Stimulated activated CD8-positive, alpha-beta memory T cell treated with anti-CD3 and anti-CD28 coated beads, Interleukin-7, amount 100 ng/mL, for 48 hours (primary cell): ENCODE results near the gene SNF8.

Experiments
- DNase-seq, 2 donors: peaks; one replicate each; pipeline ENCODE4 v3.0.0-alpha.2; 2020; ENCODE audit warnings: low read depth in 1 of 2; ENCODE audit errors: extremely low read depth in 1 of 2

Gene SNF8

DNA sequence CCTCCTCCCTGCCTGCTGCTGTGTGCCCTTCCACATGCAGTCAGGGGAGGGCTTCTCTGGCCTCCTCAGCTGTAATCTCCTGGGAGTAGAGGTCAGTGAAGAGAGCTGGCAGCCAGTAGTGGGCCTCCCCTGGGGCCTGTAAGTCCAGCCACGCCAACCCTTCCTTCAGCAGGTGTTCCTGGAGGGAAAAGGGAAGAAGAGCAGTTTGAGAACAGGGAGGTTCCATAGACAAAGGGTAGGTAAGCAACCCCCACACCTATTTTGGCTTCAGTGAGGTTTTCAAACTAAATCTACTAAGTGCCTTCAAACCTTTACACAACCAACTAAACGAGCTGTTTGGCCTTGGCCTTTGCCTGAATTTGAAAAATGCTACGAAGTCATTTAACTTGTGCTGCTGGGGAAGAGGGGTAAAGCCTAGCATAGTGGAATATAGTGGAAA lies 14.2 kb downstream of the SNF8 start:
- DNase-seq: no peak

DNA sequence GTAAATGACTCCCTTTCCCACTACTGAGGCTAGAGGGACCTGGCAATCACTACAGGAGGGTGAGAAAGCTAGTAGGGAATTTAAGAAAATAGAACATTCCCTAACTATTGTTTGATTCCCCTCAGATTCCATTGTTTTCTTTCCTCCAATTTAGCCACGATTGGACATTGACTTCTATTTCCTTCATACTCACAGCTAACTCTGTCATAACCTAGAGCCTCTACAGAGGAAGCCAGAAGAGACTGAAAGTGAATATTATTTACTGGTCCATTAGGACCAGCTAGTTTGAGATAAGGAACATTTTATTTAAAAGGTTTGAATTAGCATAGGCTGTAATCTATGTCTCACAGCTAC lies 14.9 kb downstream of the SNF8 start:
- DNase-seq: no peak

DNA sequence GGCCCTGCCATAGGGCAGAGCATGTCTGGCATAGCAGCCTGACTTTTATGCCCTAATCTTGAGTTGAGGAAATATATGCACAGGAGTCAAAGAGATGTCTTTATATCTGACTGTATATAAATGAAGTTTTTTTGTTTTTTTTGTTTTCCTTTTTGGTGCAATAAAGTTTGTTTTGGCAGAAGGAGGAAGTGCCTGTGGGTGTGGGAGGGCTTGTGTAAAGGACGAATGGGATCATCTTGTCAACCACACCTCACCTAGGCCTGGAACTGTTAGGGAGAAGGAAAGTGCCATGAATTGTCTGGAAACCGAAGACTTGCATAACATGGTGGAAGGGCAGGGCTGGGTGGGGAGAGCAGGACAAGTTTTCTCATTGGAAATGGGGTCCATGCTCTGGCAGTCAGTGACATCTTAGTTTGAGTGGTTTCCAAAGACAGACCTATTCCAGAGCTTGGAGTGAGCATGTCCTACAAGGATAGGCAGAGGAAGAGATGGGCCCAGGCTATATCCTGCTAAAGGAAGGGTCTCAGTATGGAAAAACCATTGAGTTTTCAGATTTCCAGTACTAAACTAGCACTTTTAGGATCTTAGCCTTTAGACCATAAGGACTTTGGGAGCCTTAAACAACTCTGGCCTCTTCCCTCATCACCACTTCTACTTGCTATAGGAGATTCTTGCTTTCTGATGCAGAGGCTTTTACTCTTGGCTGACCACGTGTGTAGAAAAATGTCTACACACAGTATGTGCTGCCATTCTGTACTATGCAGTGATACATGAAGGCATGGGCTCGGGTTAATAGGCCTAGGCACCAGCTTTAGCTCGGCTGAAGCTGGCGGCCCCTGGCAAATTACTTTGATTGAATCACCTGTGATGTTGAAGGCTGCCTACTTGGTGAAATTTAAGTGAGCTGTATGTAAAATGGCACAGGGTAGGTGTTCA lies 15.5 kb downstream of the SNF8 start:
- DNase-seq: no peak

DNA sequence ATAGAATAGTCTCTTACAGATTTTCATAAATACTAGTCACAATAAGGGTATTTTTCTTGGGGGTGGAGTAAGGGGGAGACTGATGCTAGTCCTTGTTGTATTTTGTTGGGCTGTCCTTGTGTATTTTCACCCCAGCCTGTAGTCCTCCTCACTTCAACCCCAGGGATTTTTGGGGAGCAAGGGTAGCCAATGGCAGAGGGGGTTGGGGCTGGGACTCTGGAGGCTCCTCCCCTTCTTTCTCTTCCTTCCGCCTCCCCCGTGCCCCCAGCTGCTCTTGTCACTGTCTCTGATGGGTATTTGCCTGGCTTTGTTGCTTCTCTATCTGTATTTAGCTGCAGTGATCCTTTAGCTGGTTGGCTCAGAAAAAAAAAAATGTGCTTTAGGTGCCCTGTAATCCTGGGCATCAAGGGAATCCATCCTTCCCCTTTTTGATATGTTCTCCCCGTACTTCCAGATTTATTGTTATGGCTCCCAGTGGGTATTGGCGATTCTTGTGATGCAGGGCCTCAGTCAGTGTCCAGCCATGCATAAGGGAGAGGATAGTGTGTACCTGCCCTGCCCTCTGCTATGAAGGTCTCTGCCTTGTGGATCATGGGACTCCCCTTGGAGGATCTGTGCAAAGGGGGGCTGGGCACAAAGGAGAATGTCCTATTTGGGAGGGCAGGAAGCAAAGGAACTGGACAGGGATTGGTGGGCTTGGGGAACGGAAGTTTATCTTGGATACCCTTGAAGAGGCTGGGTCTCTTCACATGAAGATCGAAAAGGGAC lies 16.5 kb downstream of the SNF8 start:
- no peak for DNase-seq

DNA sequence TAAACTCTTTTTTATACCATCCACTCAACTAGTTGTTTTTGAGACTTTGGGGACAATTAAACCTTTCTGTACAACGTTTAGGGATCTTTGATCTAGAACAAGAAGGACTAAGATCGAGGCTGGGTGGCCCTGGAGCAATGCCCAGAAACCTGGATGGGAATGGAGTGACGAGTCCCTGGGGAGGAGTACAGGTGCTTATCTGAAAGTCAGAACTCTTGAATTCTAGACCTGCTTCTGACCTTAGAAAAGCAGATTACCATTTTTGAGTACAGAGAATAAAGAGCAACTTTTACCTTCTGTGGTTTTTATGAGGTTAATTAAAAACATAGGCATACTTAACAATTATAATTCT lies 18.7 kb downstream of the SNF8 start:
- DNase-seq: no peak

DNA sequence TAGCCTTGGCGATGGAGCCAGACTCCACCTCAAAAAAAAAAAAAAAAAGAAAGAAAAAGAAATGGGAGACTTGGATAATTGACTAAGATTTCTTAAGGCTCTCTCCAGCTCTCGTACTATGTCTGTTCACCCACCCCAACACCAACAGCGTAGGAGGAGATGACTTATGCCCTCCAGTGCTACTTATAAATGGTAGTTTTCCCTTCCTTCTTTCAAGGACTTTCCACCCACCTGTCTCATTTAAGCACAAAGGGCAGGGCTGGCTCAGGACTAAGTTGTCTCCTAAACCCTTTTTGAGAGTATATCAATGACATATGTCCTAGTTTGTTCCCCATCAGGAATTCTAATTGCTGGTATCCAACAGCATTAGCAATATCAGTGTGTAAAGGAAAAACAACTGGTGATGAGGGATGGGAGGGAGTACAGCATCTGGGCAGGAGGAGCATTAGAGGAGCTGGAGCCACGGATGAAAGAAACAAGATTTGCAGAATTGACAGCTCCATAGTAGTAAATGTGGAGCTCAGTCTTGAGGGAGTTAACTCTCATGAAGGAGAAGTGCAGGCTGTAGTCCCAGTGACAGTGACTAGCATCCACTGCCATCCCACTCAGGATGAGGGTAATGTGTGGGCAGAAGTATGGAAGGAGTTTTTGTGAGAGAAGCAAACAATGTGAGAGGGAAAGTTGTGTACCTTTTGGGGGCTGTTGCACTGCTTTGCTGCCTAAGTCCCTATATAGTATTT lies 19.2 kb downstream of the SNF8 start:
- no peak for DNase-seq

DNA sequence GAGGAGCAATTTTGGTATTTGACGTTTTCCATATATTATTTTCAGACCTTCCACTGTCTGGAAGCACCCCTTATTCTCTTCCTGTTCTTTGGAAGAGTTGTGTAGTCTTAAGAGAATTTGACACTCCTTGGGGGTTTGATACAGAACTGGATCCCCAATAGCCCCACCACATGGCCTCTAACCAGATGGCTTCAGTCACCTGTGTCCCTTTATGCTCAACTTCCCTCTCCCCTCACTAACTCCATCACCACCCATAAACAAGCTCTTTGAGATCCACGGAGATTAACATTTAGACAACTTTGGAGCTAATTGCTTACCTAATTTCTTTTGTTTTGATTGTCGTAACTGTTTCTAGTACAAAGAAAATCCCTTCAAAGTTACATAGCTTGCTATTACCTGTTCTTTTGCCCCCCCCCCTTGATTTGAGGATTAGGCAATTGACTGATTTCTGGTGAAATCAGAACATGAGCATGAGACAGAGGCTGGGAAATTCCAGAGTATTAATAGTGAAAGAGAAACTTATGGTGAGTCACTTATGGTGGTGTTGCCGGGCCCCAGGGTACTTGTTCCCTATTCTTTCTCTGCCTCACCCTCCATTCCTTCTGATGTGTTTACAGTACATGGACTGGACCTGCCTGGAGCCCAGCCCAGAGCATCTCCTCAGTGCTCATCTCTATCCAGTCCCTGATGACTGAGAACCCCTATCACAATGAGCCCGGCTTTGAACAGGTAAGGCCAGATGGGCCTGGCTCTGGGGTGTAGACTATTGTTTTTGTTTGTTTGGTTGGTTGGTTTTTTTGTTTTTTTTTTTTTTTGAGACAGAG lies 29.0 kb downstream of the SNF8 start:
- peak; percentile 23 to 52 for DNase-seq

DNA sequence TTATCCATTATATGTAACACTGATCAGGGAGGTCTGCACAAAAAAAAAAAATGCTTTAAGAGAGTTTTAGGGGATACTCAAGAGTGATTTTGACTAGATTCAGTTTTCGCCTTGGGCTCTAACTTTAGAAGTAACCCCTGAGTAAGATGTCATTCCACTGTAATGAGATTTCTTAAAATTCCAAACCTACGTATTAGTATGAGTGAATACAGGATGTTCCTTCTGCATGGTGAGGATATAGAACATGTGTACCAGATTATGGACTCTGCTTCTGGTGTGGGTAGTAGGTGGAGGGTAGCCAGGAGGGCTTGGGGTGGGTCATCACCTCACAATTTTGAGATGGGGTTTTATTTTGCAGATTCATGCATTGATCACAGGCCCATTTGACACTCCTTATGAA lies 32.2 kb downstream of the SNF8 start:
- DNase-seq: no peak

DNA sequence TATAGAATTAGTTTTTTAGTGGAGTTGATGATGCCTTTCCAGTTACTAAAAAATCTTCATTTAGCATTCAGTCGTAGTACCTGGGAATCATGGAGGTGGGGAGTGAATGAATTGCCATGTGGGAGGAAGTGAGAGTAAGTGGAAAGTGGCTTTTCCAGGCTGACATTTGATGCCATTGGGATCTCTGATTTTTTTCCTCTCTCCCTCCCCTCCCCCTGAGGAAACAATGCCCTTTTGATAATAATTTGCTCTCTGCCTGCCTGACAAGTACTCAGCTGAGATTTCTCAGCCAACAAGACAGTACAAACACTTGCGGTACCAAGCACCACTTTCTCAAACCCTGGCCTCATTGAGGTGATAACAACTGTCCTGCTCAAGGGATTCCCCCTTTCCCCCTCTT lies 34.3 kb downstream of the SNF8 start:
- DNase-seq: no peak

DNA sequence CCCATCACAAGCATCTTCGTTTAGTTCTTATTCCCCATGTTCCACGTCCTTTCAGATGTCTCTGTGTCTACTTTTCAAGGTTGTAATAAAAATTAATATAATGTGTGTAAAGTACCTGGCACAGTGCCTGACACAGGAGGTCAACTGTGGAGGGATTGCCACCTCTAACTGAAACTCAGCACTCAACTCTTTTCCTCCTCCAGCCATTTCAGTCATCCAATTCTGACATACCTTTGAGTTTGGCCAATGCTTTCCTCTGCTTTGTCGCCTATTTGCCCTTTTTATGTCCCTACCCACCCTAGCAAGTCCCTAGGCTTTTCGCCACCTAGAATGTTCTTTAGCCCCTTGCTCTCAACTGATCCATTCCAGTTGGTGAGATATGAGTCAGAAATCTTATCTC lies 34.9 kb downstream of the SNF8 start:
- no peak for DNase-seq

DNA sequence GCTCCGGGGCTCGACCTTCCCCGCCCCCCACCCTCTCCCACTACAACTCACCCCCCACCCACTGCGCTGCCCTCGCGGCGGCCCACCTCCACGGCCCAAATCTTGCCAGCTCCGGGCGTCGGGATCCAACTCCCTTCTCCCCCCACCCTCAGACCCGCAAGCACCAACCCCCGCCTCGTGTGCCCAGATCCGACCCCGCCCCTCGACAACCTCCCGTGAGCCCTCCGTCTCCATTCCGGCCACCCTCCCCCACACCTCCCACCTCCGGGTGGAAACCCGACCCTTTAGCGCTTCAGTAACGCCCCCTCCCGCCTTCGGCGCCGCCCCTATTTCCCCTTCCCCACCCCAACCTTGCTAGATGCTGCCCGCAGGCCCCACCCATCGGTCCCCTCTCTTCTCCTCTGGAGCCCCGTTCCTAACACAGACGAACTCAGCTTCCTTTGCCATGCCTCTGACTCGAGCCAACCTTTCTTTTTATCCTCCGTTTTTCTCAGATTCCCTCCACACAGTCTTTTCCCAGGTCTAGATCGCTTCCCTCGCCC lies 35.7 kb downstream of the SNF8 start:
- DNase-seq: peak; percentile 88 to 96

DNA sequence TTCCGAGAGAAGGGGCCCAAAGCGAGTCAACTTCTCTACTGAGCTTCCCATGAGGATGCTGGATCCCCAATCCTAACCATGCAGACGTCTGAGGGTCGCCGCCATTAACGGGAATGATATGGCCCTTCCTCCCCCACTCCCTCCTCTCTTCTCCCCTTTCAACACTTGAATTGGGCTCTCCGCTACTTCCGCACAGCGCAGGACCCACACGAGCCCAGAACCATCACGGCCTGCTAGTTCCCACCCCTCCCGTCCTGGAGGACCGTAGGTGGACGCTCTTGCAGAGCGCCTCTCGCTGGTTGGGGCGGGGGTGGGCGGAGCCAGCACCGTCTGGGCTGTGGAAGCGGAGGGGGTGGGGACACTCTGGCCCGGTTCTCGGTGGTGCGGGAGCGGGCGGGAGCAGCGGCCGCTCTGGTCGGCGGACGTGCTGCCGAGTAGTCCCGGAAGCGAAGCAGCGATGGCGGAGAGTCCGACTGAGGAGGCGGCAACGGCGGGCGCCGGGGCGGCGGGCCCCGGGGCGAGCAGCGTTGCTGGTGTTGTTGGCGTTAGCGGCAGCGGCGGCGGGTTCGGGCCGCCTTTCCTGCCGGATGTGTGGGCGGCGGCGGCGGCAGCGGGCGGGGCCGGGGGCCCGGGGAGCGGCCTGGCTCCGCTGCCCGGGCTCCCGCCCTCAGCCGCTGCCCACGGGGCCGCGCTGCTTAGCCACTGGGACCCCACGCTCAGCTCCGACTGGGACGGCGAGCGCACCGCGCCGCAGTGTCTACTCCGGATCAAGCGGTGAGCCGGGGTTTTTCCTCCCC lies 36.4 kb downstream of the SNF8 start, which contains the start of gene UBE2Z:
UBE2Z (plus strand) TSS at position 361 of the 797 bp plus-strand sequence; CDS start at position 458, 97 bp downstream.
- peak; percentile 78 to 87 for DNase-seq

DNA sequence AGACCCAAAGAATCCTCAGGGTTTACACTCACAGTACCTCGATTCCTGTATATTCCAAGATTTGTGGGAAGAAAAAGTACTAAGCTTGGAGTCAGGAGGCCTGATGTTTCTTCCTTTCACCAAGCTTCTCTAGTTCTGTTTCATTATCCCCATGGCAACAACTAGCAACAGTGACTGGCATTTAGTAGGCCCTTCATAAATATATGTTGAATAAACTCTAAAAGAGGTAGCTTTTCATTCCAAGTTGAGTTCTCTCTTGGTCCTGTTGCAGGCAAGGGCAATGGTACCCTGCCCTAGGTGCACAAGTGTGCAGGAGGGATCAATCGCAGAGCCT lies 37.0 kb downstream of the SNF8 start:
- no peak for DNase-seq

DNA sequence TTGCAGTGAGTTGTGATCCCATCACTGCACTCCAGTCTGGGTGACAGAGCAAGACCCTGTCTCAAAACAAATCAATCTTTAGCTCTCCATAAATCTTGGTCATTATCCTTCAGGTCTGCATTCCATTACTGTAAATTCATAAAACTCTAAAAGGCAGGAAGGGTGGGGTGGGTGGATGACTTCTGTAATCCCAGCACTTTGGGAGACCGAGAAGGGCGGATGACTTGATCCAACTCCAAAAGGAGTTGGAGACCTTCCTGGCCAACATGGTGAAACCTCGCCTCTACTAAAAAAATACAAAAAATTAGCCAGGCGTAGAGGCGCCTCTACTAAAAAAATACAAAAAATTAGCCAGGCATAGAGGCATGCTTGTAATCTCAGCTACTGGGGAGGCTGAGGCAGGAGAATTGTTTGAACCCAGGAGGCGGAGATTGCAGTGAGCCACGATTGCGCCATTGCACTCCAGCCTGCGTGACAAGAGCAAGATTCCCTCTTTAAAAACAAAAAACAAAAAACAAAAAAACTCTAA lies 38.6 kb downstream of the SNF8 start:
- no peak for DNase-seq

DNA sequence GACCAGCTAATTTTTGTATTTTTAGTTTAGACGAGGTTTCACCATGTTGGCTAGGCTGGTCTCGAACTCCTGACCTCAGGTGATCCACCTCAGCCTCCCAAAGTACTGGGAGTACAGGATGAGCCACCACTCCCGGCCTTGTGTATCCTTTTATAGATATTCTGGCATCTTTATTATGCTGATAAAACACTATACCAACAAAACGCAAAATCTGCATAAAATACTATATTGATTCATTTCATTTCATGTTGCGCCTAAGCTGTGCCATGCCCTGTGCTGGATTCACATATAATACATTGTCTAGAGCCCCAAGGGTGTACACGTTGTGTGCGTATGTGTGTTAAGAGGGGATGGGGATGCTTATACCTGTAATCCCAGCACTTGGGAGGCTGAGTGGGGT lies 40.2 kb downstream of the SNF8 start:
- DNase-seq: no peak

DNA sequence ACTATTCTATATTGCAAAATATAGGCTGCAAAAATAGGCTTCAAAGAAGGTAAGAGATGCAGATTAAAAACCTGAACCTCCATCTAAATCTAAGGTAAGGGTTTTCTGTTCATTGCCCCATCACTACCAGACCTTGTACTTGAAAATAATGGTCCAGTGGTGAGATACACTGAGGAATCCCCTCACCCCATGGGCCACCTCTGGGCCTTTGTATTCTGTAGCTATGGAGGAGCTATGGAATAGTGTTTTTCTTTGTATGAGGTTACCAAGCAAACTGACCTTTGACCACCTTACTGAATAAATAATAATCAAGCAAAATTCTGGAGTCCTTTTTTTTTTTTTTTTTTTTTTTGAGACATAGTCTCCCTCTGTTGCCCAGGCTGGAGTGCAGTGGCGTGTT lies 41.2 kb downstream of the SNF8 start:
- no peak for DNase-seq

DNA sequence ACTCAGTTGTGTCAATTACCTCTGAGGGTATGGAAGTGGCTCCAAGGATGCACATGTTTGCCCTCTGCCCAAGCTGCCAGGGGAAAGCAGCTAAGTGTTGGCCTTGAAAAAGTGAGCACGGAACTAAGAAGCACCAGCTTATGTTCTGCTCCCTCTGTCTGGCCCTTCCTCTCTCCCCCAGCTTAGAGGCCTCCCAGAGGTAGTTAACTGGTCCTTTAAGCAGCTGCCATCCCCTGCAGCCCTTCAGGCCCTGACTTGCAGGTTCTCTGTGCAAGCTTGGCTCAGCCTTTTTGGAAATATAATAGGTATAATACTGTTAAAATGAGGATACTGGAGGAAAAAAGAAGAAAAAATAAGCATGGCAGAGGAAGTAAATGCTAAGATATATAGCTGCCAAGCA lies 43.4 kb downstream of the SNF8 start:
- DNase-seq: no peak

DNA sequence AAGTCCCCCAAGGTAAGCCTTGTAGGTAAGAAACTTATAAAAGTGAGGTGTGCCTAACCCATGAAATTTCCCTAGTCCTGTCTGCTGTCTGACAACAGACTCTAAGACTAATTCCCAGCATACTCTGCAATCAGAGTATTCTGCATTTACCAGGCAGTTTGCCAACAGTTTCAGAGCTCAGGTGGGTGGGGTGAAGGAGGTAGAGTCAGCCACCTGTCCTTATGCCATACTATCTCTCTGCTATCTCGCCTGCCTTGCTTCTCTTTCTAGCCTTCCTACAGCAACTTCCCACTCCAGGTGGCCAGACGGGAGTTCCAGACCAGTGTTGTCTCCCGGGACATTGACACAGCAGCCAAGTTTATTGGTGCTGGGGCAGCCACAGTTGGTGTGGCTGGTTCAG lies 49.8 kb downstream of the SNF8 start:
- no peak for DNase-seq
